Measurements from ENCODE around the gene GMNN. TPM values are rescaled to one million over a fixed set of nuclear protein-coding genes. Genes with fewer than 3 reads are reported as not detected.

GMNN gene
- polyA plus RNA-seq, 1 donor from 2014 or later, result 13.8 TPM

- peaks cover 43% of the 10 kb centered on the region for H3K79me2 ChIP-seq (replicated peaks; ENCODE audit: insufficient read depth, low read length)
- peak overlapping the region; percentile 96 for H3K4me3 ChIP-seq (ENCODE audit: low read length)
- no peak overlapping the region for H3K27ac ChIP-seq (ENCODE audit: low read length)
- no peaks in the 10 kb centered on the region for H3F3A ChIP-seq (ENCODE audit: insufficient read depth, low read length, poor library complexity, severe bottlenecking)
- peak overlapping the region; percentile 41 for H3K4me2 ChIP-seq (ENCODE audit: low read length)
- H3K27me3 ChIP-seq (ENCODE audit: insufficient read depth, low read depth, low read length), result no peaks in the 10 kb centered on the region
- peak overlapping the region; percentile 63 for H3K9ac ChIP-seq (ENCODE audit: low read length)
- TF ChIP-seq TAF1 (IDR thresholded peaks at IDR 0.05; ENCODE audit: low read depth), result no peak
- no peak for TF ChIP-seq POLR2AphosphoS5 (IDR thresholded peaks at IDR 0.05)
- TF ChIP-seq MXI1 (conservative IDR thresholded peaks at IDR 0.05; ENCODE audit: poor library complexity, severe bottlenecking), result no peak
- no peak for TF ChIP-seq EZH2 (IDR thresholded peaks at IDR 0.05; ENCODE audit: borderline replicate concordance, insufficient read depth, low read length, poor library complexity, severe bottlenecking)
- no peak for TF ChIP-seq RAD21 (conservative IDR thresholded peaks at IDR 0.05)
- TF ChIP-seq, protein P1, sequence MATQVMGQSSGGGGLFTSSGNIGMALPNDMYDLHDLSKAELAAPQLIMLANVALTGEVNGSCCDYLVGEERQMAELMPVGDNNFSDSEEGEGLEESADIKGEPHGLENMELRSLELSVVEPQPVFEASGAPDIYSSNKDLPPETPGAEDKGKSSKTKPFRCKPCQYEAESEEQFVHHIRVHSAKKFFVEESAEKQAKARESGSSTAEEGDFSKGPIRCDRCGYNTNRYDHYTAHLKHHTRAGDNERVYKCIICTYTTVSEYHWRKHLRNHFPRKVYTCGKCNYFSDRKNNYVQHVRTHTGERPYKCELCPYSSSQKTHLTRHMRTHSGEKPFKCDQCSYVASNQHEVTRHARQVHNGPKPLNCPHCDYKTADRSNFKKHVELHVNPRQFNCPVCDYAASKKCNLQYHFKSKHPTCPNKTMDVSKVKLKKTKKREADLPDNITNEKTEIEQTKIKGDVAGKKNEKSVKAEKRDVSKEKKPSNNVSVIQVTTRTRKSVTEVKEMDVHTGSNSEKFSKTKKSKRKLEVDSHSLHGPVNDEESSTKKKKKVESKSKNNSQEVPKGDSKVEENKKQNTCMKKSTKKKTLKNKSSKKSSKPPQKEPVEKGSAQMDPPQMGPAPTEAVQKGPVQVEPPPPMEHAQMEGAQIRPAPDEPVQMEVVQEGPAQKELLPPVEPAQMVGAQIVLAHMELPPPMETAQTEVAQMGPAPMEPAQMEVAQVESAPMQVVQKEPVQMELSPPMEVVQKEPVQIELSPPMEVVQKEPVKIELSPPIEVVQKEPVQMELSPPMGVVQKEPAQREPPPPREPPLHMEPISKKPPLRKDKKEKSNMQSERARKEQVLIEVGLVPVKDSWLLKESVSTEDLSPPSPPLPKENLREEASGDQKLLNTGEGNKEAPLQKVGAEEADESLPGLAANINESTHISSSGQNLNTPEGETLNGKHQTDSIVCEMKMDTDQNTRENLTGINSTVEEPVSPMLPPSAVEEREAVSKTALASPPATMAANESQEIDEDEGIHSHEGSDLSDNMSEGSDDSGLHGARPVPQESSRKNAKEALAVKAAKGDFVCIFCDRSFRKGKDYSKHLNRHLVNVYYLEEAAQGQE (IDR thresholded peaks at IDR 0.05; ENCODE audit: borderline replicate concordance), result no peak
- no peak for TF ChIP-seq SMC3 (conservative IDR thresholded peaks at IDR 0.05; ENCODE audit: poor library complexity)
- no peak for TF ChIP-seq EP300 (conservative IDR thresholded peaks at IDR 0.05; ENCODE audit: poor library complexity, severe bottlenecking)
- TF ChIP-seq CTCF (IDR thresholded peaks at IDR 0.05; ENCODE audit: poor library complexity, severe bottlenecking), result no peak
- H3K9me3 ChIP-seq (ENCODE audit: low read length), result no peaks in the 10 kb centered on the region
- H4K20me1 ChIP-seq (ENCODE audit: insufficient read depth), result no peaks in the 10 kb centered on the region
- no peaks in the 10 kb centered on the region for H3K36me3 ChIP-seq (ENCODE audit: insufficient read depth, low read length)
- H2AFZ ChIP-seq (ENCODE audit: low read depth, low read length), result peak overlapping the region; percentile 94
- H3K9me2 ChIP-seq (ENCODE audit: insufficient read depth, low read length), result no peaks in the 10 kb centered on the region
These were observed 852 bp downstream of the GMNN start for GRCh38 chr6:24775520-24776058.

DNA sequence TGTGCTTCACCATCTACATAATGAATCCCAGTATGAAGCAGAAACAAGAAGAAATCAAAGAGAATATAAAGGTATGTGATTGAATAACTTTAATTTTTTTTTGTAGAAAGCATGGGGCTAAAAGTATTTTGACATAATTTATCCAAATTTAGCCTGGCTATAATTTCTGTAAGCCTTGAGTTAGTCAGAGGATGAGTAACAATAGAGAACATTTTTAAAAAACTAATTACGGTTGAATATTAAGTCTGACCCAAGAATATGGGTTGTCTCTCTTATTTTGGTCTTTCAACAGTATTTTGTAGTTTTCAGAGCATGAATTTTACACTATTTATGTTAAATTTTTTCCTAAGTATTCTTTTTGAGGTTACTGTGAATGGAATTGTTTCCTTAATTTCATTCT lies 2.5 kb downstream of the GMNN start:
- Histone ChIP-seq H3K4me3 (ENCODE audit: low read length) (no peak overlapping the region), H3F3A (ENCODE audit: insufficient read depth, low read length, poor library complexity, severe bottlenecking) (no peaks in the 10 kb centered on the region), H3K9me3 (ENCODE audit: low read length) (no peaks in the 10 kb centered on the region), H3K27ac (ENCODE audit: low read length) (no peak overlapping the region), H2AFZ (ENCODE audit: low read depth, low read length) (no peak overlapping the region), H3K9me2 (ENCODE audit: insufficient read depth, low read length) (no peaks in the 10 kb centered on the region), H3K27me3 (ENCODE audit: insufficient read depth, low read depth, low read length) (no peaks in the 10 kb centered on the region), H3K4me2 (ENCODE audit: low read length) (no peak overlapping the region), H3K36me3 (ENCODE audit: insufficient read depth, low read length) (no peaks in the 10 kb centered on the region), H4K20me1 (ENCODE audit: insufficient read depth) (no peaks in the 10 kb centered on the region), H3K9ac (ENCODE audit: low read length) (no peak overlapping the region), H3K79me2 (replicated peaks; ENCODE audit: insufficient read depth, low read length) (peaks cover 44% of the 10 kb centered on the region)
- TF ChIP-seq, protein P1 (IDR thresholded peaks at IDR 0.05; ENCODE audit: borderline replicate concordance), result no peak
- TF ChIP-seq POLR2AphosphoS5 (IDR thresholded peaks at IDR 0.05), result no peak
- no peak for TF ChIP-seq EP300 (conservative IDR thresholded peaks at IDR 0.05; ENCODE audit: poor library complexity, severe bottlenecking)
- no peak for TF ChIP-seq TAF1 (IDR thresholded peaks at IDR 0.05; ENCODE audit: low read depth)
- TF ChIP-seq MXI1 (conservative IDR thresholded peaks at IDR 0.05; ENCODE audit: poor library complexity, severe bottlenecking), result no peak
- no peak for TF ChIP-seq RAD21 (conservative IDR thresholded peaks at IDR 0.05)
- TF ChIP-seq CTCF (IDR thresholded peaks at IDR 0.05; ENCODE audit: poor library complexity, severe bottlenecking), result no peak
- TF ChIP-seq SMC3 (conservative IDR thresholded peaks at IDR 0.05; ENCODE audit: poor library complexity), result no peak
- TF ChIP-seq EZH2 (IDR thresholded peaks at IDR 0.05; ENCODE audit: borderline replicate concordance, insufficient read depth, low read length, poor library complexity, severe bottlenecking), result no peak

Data from neural cell (in vitro differentiated cells).